ENCODE measurements around the gene MAMDC4. TPM values are rescaled to one million over a fixed set of nuclear protein-coding genes. Genes with fewer than 3 reads are reported as not detected.
A peak's percentile ranks its signal among the peaks of the same experiment; 100 is the strongest.

The MAMDC4 gene
- total and polyA plus RNA-seq, 12 donors, result 0.57 to 30.6 (median 5.3) TPM

DNA sequence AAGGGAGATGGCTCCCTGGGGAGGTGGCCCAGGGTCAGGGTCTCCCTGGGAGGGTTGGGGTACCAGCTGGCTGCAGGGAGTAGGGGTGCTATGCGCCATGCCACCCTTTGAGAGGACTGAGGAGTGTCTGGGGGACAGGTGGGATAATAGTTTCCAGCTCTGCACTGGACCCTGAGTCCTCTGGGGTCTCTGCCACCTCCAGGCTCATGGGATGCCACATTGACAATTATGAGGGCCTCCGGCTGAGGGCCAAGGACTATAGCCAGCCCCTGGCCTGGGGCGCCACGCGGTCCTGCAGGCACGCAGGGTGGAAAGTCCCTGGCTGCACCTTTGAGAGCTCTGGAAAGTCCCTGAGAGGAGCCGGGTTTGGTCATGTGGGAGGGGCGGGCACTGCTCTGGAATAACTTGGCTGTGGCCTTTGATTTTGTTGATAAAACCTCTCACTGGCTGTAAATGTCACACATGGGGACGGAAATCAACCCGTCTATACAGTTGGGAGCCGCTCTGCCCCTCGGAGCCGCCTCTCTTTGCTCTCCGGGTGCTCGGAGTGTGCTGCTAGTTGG, 50.2 kb downstream of the MAMDC4 start:
- Histone ChIP-seq H3K27ac (peak overlapping the region in 4 of 5 donors; percentile 39 to 88 (median 58)), H3K9me3 (replicated peaks in 1 of 3) (no peaks in the 10 kb centered on the region), H3K27me3 (no peaks in the 10 kb centered on the region), H3K36me3 (replicated peaks in 1 of 2) (peaks cover 0 to 24% of the 10 kb centered on the region in 2 donors), H3K4me3 (no peak overlapping the region), H3K4me1 (replicated peaks in 1 of 2) (peaks cover 14 to 18% of the 10 kb centered on the region in 2 donors)
- TF ChIP-seq, protein P1, sequence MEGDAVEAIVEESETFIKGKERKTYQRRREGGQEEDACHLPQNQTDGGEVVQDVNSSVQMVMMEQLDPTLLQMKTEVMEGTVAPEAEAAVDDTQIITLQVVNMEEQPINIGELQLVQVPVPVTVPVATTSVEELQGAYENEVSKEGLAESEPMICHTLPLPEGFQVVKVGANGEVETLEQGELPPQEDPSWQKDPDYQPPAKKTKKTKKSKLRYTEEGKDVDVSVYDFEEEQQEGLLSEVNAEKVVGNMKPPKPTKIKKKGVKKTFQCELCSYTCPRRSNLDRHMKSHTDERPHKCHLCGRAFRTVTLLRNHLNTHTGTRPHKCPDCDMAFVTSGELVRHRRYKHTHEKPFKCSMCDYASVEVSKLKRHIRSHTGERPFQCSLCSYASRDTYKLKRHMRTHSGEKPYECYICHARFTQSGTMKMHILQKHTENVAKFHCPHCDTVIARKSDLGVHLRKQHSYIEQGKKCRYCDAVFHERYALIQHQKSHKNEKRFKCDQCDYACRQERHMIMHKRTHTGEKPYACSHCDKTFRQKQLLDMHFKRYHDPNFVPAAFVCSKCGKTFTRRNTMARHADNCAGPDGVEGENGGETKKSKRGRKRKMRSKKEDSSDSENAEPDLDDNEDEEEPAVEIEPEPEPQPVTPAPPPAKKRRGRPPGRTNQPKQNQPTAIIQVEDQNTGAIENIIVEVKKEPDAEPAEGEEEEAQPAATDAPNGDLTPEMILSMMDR (IDR thresholded peaks at IDR 0.05), result no peak
- peak in 1 of 2 donors; percentile 56 for TF ChIP-seq POLR2A (IDR thresholded peaks at IDR 0.05)
- peak; percentile 85 to 96 (median 88) for DNase-seq
- intact Hi-C loops (cut with DNase I), result no loop called here
- WGBS, 4 donors, result 10 to 50% (median 25%) methylated on average over 12 to 15 of the region's 15 CpGs

DNA sequence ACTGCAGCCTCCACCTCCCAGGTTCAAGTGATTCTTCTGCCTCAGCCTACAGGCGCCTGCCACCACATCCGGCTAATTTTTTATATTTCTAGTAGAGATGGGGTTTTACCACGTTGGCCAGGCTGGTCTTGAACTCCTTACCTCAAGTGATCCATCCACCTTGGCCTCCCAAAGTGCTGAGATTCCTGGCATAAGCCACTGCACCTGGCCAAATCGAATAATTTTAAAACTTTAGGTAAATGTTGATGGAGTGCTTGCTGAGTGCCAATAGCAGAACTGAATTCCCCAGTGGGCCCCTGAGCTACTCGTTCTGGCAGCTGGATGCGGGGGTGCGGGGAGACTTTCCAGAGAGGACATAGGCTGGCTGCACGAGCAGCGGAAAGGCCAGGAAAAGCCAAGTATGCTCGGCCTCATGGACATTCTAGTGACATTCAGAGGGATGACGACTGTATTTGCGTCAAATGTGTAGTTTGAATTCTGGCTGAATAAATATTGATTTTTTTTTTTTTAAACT, 51.0 kb downstream of the MAMDC4 start:
- TF ChIP-seq POLR2A (IDR thresholded peaks at IDR 0.05), result no peak
- peak overlapping the region in 1 of 5 donors; percentile 88 for H3K27ac ChIP-seq
- no peaks in the 10 kb centered on the region for H3K9me3 ChIP-seq (replicated peaks in 1 of 3)
- DNase-seq, result peak in 1 of 7 donors; percentile 26
- H3K4me1 ChIP-seq (replicated peaks in 1 of 2), result peaks cover 14 to 18% of the 10 kb centered on the region in 2 donors
- H3K36me3 ChIP-seq (replicated peaks in 1 of 2), result peaks cover 0 to 28% of the 10 kb centered on the region in 2 donors
- 71 to 83% (median 77%) methylated on average over 12 of the region's 12 CpGs for WGBS, 4 donors
- intact Hi-C loops (cut with DNase I), result no loop called here
- no peak overlapping the region for H3K4me3 ChIP-seq
- no peaks in the 10 kb centered on the region for H3K27me3 ChIP-seq

DNA sequence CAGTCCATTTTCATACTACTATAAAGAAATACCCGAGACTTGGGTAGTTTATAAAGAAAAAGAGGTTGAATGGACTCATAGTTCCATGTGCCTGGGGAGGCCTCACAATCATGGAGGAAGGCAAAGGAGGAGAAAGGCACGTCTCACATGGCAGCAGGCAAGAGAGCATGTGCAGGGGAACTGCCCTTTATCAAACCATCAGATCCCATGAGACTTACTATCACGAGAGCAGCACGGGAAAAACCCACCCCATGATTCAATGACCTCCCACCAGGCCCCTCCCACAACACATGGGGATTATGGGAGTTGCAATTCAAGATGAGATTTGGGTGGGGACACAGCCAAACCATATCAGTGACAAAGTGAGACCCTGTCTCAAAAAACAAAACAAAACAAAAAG, 54.1 kb downstream of the MAMDC4 start:
- DNase-seq, result no peak
- H3K36me3 ChIP-seq (replicated peaks in 1 of 2), result peaks cover 0 to 28% of the 10 kb centered on the region in 2 donors
- H3K4me3 ChIP-seq, result no peak overlapping the region
- no peak for TF ChIP-seq POLR2A (IDR thresholded peaks at IDR 0.05)
- H3K4me1 ChIP-seq (replicated peaks in 1 of 2), result peaks cover 14 to 18% of the 10 kb centered on the region in 2 donors
- no peak overlapping the region for H3K27ac ChIP-seq
- intact Hi-C loops (cut with DNase I), result no loop called here
- 81 to 94% (median 83%) methylated on average over 4 of the region's 4 CpGs for WGBS, 4 donors
- no peaks in the 10 kb centered on the region for H3K9me3 ChIP-seq (replicated peaks in 1 of 3)
- H3K27me3 ChIP-seq, result no peaks in the 10 kb centered on the region

DNA sequence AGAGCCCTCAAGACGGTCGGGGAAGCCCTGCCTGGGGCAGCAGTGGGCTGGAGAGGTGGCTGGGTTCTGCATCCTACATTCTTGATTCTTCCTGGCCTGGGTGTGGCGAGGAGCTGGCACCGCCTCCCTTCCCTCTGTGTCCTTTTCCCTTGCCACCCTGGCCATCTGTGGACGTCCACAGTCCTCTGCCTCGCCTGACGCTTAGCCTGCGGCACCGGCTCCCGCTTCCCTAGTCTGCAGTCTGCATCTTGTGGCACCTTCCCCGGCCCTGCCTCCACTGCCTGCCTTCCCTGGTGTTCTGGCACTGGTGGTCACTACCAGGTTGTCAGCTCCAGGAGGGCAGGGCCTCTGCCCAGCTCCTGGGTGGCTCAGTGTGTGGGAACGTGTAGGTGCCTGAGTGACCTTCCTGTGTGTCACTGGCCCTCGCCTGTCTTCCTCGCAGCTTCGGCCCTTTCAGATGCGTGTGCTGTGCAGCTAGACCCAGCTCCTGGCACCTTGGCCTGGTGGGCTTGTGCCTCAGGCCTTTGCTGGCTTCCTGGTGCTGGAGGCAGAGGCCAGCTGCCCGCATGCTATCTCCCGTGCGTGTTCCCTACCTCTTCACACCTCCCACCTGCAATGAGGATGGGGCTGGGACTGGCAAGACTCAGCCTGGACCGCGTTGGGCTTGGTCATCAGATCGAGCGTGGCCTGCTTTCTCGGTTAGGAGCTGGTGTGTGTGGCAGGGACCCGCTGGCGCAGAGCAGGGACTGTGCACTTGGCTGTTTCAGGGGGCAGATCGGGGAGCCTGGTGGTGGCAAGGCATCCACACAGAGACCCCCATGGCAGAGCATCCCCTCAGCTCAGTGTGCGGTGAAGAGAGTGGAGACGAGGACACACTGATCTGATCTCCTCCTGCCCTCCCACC, 55.1 kb downstream of the MAMDC4 start:
- 94 to 96% (median 95%) methylated on average over 17 to 29 of the region's 29 CpGs for WGBS, 4 donors
- H3K27me3 ChIP-seq, result no peaks in the 10 kb centered on the region
- TF ChIP-seq, protein P1 (IDR thresholded peaks at IDR 0.05), result no peak
- no peak for TF ChIP-seq POLR2A (IDR thresholded peaks at IDR 0.05)
- DNase-seq, result no peak
- H3K27ac ChIP-seq, result no peak overlapping the region
- intact Hi-C loops (cut with DNase I), result no loop called here
- no peaks in the 10 kb centered on the region for H3K9me3 ChIP-seq (replicated peaks in 1 of 3)
- peaks cover 0 to 28% of the 10 kb centered on the region in 2 donors for H3K36me3 ChIP-seq (replicated peaks in 1 of 2)
- peaks cover 8 to 10% of the 10 kb centered on the region in 2 donors for H3K4me1 ChIP-seq (replicated peaks in 1 of 2)
- H3K4me3 ChIP-seq, result no peak overlapping the region

Small RNA genes within 50 kb of the gene (microRNA-seq; reads per million reads assigned to microRNA genes)
- gene MIR4292 (0 reads per million in 3 donors), gene MIR4479 (0 to 1.1 (median 0.76) reads per million in 3 donors)

Small RNA genes within 50 kb of the gene (small RNA-seq; reads per million reads assigned to genes)
- gene MIR4292 (0 reads per million in 2 donors), gene MIR4479 (0 reads per million in 2 donors)

Other genes with a start within 250 kb of the MAMDC4 start
- 100 to 1,000 TPM in 2 of 9 donors, 10 to 100 TPM in 7; 32.4 to 158 (median 77.1) TPM for gene EGFL7, start 189.4 kb upstream of the MAMDC4 start, total RNA-seq
- 100 to 1,000 TPM in 2 of 3 donors, 1 to 10 TPM in 1; 1.9 to 452 (median 190) TPM for gene EGFL7, start 189.4 kb upstream of the MAMDC4 start, polyA plus RNA-seq
- gene AGPAT2, start 164.9 kb upstream of the MAMDC4 start, total RNA-seq, result 10 to 100 TPM; 12.9 to 84.5 (median 45.3) TPM
- 100 to 1,000 TPM in 2 of 3 donors, 1 to 10 TPM in 1; 6.4 to 274 (median 139) TPM for gene AGPAT2, start 164.9 kb upstream of the MAMDC4 start, polyA plus RNA-seq
- gene DIPK1B, start 139.8 kb upstream of the MAMDC4 start, total RNA-seq, result 10 to 100 TPM in 4 of 9 donors, 1 to 10 TPM in 5; 2.9 to 17.8 (median 5.9) TPM
- 10 to 100 TPM in 2 of 3 donors, 1 to 10 TPM in 1; 1.4 to 19.2 (median 16.3) TPM for gene DIPK1B, start 139.8 kb upstream of the MAMDC4 start, polyA plus RNA-seq
- 1 to 10 TPM in 1 of 9 donors, under 1 TPM in 2, not detected in 6; 0.17 to 1.4 (median 0.23) TPM for gene LCN10, start 109.4 kb upstream of the MAMDC4 start, total RNA-seq
- 1 to 10 TPM in 2 of 3 donors, under 1 TPM in 1; 0.11 to 9.5 (median 2.4) TPM for gene LCN10, start 109.4 kb upstream of the MAMDC4 start, polyA plus RNA-seq
- 10 to 100 TPM in 1 of 9 donors, 1 to 10 TPM in 1, under 1 TPM in 2, not detected in 5; 0.43 to 25.4 (median 1.1) TPM for gene LCN6, start 103.8 kb upstream of the MAMDC4 start, total RNA-seq
- 10 to 100 TPM in 1 of 3 donors, 1 to 10 TPM in 1, not detected in 1; 2.8 to 20.8 TPM for gene LCN6, start 103.8 kb upstream of the MAMDC4 start, polyA plus RNA-seq
- not detected for gene LCN8, start 94.1 kb upstream of the MAMDC4 start, total RNA-seq
- gene LCN8, start 94.1 kb upstream of the MAMDC4 start, polyA plus RNA-seq, result not detected
- gene LCN15, start 87.8 kb upstream of the MAMDC4 start, total RNA-seq, result not detected
- not detected for gene LCN15, start 87.8 kb upstream of the MAMDC4 start, polyA plus RNA-seq
- 10 to 100 TPM; 31.3 to 78.7 (median 58.1) TPM for gene TMEM141, start 61.0 kb upstream of the MAMDC4 start, total RNA-seq
- 10 to 100 TPM; 46.7 to 94.8 (median 76.3) TPM for gene TMEM141, start 61.0 kb upstream of the MAMDC4 start, polyA plus RNA-seq
- 1 to 10 TPM in 6 of 9 donors, under 1 TPM in 2, not detected in 1; 0.46 to 3.3 (median 1.7) TPM for gene CCDC183, start 56.0 kb upstream of the MAMDC4 start, total RNA-seq
- 10 to 100 TPM in 1 of 3 donors, 1 to 10 TPM in 1, under 1 TPM in 1; 0.60 to 17.5 (median 2.4) TPM for gene CCDC183, start 56.0 kb upstream of the MAMDC4 start, polyA plus RNA-seq
- 10 to 100 TPM; 20.9 to 82.0 (median 56.6) TPM for gene RABL6, start 44.4 kb upstream of the MAMDC4 start, total RNA-seq
- 100 to 1,000 TPM in 1 of 3 donors, 10 to 100 TPM in 2; 24.0 to 150 (median 71.1) TPM for gene RABL6, start 44.4 kb upstream of the MAMDC4 start, polyA plus RNA-seq
- 1 to 10 TPM in 8 of 9 donors, under 1 TPM in 1; 0.42 to 7.1 (median 3.4) TPM for gene AJM1, start 9.9 kb upstream of the MAMDC4 start, total RNA-seq
- gene AJM1, start 9.9 kb upstream of the MAMDC4 start, polyA plus RNA-seq, result 10 to 100 TPM in 1 of 3 donors, 1 to 10 TPM in 1, under 1 TPM in 1; 0.33 to 13.7 (median 3.2) TPM
- gene PHPT1, start 2.9 kb upstream of the MAMDC4 start, total RNA-seq, result 100 to 1,000 TPM in 7 of 9 donors, 10 to 100 TPM in 2; 73.9 to 267 (median 171) TPM
- 100 to 1,000 TPM in 2 of 3 donors, 10 to 100 TPM in 1; 75.8 to 330 (median 214) TPM for gene PHPT1, start 2.9 kb upstream of the MAMDC4 start, polyA plus RNA-seq
- 100 to 1,000 TPM; 228 to 557 (median 426) TPM for gene EDF1, start 14.0 kb downstream of the MAMDC4 start, total RNA-seq
- gene EDF1, start 14.0 kb downstream of the MAMDC4 start, polyA plus RNA-seq, result 1,000 to 10,000 TPM in 2 of 3 donors, 100 to 1,000 TPM in 1; 649 to 1,113 (median 1,099) TPM
- gene TRAF2, start 34.2 kb downstream of the MAMDC4 start, total RNA-seq, result 10 to 100 TPM in 5 of 9 donors, 1 to 10 TPM in 4; 3.8 to 16.9 (median 10.3) TPM
- gene TRAF2, start 34.2 kb downstream of the MAMDC4 start, polyA plus RNA-seq, result 10 to 100 TPM in 2 of 3 donors, 1 to 10 TPM in 1; 3.4 to 24.7 (median 13.2) TPM
- gene FBXW5, start 92.4 kb downstream of the MAMDC4 start, total RNA-seq, result 100 to 1,000 TPM in 7 of 9 donors, 10 to 100 TPM in 2; 91.6 to 257 (median 202) TPM
- 100 to 1,000 TPM in 2 of 3 donors, 10 to 100 TPM in 1; 19.2 to 153 (median 125) TPM for gene FBXW5, start 92.4 kb downstream of the MAMDC4 start, polyA plus RNA-seq
- 1 to 10 TPM in 2 of 9 donors, under 1 TPM in 1, not detected in 6; 0.68 to 5.5 (median 1.2) TPM for gene C8G, start 92.9 kb downstream of the MAMDC4 start, total RNA-seq
- 1 to 10 TPM; 1.1 to 4.3 (median 3.3) TPM for gene C8G, start 92.9 kb downstream of the MAMDC4 start, polyA plus RNA-seq
- 10 to 100 TPM in 1 of 9 donors, 1 to 10 TPM in 7, not detected in 1; 1.7 to 16.6 (median 4.0) TPM for gene LCN12, start 99.9 kb downstream of the MAMDC4 start, total RNA-seq
- 10 to 100 TPM in 2 of 3 donors, under 1 TPM in 1; 0.75 to 31.8 (median 25.7) TPM for gene LCN12, start 99.9 kb downstream of the MAMDC4 start, polyA plus RNA-seq
- gene PTGDS, start 125.2 kb downstream of the MAMDC4 start, total RNA-seq, result 100 to 1,000 TPM in 6 of 9 donors, 10 to 100 TPM in 2, 1 to 10 TPM in 1; 1.1 to 607 (median 197) TPM
- 100 to 1,000 TPM in 2 of 3 donors, 10 to 100 TPM in 1; 23.8 to 812 (median 672) TPM for gene PTGDS, start 125.2 kb downstream of the MAMDC4 start, polyA plus RNA-seq
- gene LCNL1, start 130.6 kb downstream of the MAMDC4 start, total RNA-seq, result 1 to 10 TPM in 3 of 9 donors, under 1 TPM in 4, not detected in 2; 0.06 to 2.8 (median 0.41) TPM
- 10 to 100 TPM in 1 of 3 donors, 1 to 10 TPM in 1, under 1 TPM in 1; 0.26 to 10.5 (median 8.2) TPM for gene LCNL1, start 130.6 kb downstream of the MAMDC4 start, polyA plus RNA-seq
- 10 to 100 TPM; 20.3 to 44.5 (median 35.5) TPM for gene PAXX, start 140.1 kb downstream of the MAMDC4 start, total RNA-seq
- 100 to 1,000 TPM in 2 of 3 donors, 1 to 10 TPM in 1; 4.9 to 363 (median 209) TPM for gene PAXX, start 140.1 kb downstream of the MAMDC4 start, polyA plus RNA-seq
- 1 to 10 TPM in 2 of 9 donors, under 1 TPM in 5, not detected in 2; 0.22 to 1.3 (median 0.79) TPM for gene CLIC3, start 144.2 kb downstream of the MAMDC4 start, total RNA-seq
- 1 to 10 TPM in 2 of 3 donors, not detected in 1; 3.8 to 6.4 TPM for gene CLIC3, start 144.2 kb downstream of the MAMDC4 start, polyA plus RNA-seq
- 10 to 100 TPM in 8 of 9 donors, 1 to 10 TPM in 1; 2.9 to 54.4 (median 29.3) TPM for gene ABCA2, start 175.9 kb downstream of the MAMDC4 start, total RNA-seq
- gene ABCA2, start 175.9 kb downstream of the MAMDC4 start, polyA plus RNA-seq, result 100 to 1,000 TPM in 1 of 3 donors, 10 to 100 TPM in 2; 13.6 to 150 (median 69.8) TPM
- under 1 TPM in 5 of 9 donors, not detected in 4; 0.11 to 0.69 (median 0.21) TPM for gene FUT7, start 179.7 kb downstream of the MAMDC4 start, total RNA-seq
- gene FUT7, start 179.7 kb downstream of the MAMDC4 start, polyA plus RNA-seq, result under 1 TPM in 2 of 3 donors, not detected in 1; 0.16 to 0.17 TPM
- gene NPDC1, start 193.8 kb downstream of the MAMDC4 start, total RNA-seq, result 10 to 100 TPM in 8 of 9 donors, 1 to 10 TPM in 1; 9.4 to 77.1 (median 41.2) TPM
- gene NPDC1, start 193.8 kb downstream of the MAMDC4 start, polyA plus RNA-seq, result 100 to 1,000 TPM in 2 of 3 donors, 1 to 10 TPM in 1; 5.1 to 311 (median 194) TPM
- under 1 TPM in 4 of 9 donors, not detected in 5; 0.28 to 0.53 (median 0.36) TPM for gene ENTPD2, start 201.7 kb downstream of the MAMDC4 start, total RNA-seq
- gene ENTPD2, start 201.7 kb downstream of the MAMDC4 start, polyA plus RNA-seq, result 1 to 10 TPM in 2 of 3 donors, not detected in 1; 1.6 to 1.7 TPM
- gene SAPCD2, start 218.2 kb downstream of the MAMDC4 start, total RNA-seq, result 1 to 10 TPM in 2 of 9 donors, under 1 TPM in 7; 0.24 to 1.7 (median 0.79) TPM
- under 1 TPM; 0.07 to 0.56 (median 0.17) TPM for gene SAPCD2, start 218.2 kb downstream of the MAMDC4 start, polyA plus RNA-seq
- gene UAP1L1, start 225.2 kb downstream of the MAMDC4 start, total RNA-seq, result 10 to 100 TPM in 8 of 9 donors, under 1 TPM in 1; 0.28 to 68.7 (median 14.4) TPM
- gene UAP1L1, start 225.2 kb downstream of the MAMDC4 start, polyA plus RNA-seq, result 10 to 100 TPM in 2 of 3 donors, 1 to 10 TPM in 1; 3.6 to 61.1 (median 15.9) TPM
- gene MAN1B1, start 234.6 kb downstream of the MAMDC4 start, total RNA-seq, result 100 to 1,000 TPM in 1 of 9 donors, 10 to 100 TPM in 8; 44.5 to 102 (median 63.0) TPM
- gene MAN1B1, start 234.6 kb downstream of the MAMDC4 start, polyA plus RNA-seq, result 100 to 1,000 TPM in 1 of 3 donors, 10 to 100 TPM in 2; 44.4 to 138 (median 87.6) TPM

All from adrenal gland (tissue), 12 donors.